WTC11 (cell line): Measurements from ENCODE around the gene TRIM44. TPM values are rescaled to one million over a fixed set of nuclear protein-coding genes. Genes with fewer than 3 reads are reported as not detected.

Source experiments
- ATAC-seq: fragments of 200-7000 bp; cut with Tn5 transposase; 2 replicates; pipeline ENCODE4 v1.10.0; 2021; ENCODE audit warnings: mild to moderate bottlenecking, moderate library complexity
- CTCF ChIA-PET: fragments of 300-600 bp; sonication (Branson Sonifier 250); formaldehyde crosslinking; loops from one replicate; lab custom pipeline; 2021; ENCODE audit warnings: antibody characterized with exemption; lab: Charles Lee
- POLR2A ChIA-PET: fragments of 350-600 bp; sonication (Branson Sonifier 250); formaldehyde crosslinking; loops from one replicate; lab custom pipeline; 2021; ENCODE audit warnings: antibody characterized with exemption; lab: Charles Lee
- DNase-seq: peaks from one replicate; pipeline ENCODE4 v3.0.0; 2021; ENCODE audit warnings: low spot score
- H3K27ac Mint-ChIP-seq: 2 replicates; pipeline ENCODE4 v1.8.0; 2021; ENCODE audit warnings: mixed read lengths
- H3K27me3 Mint-ChIP-seq: 2 replicates; pipeline ENCODE4 v1.8.0; 2021; ENCODE audit warnings: low read depth, mild to moderate bottlenecking, moderate library complexity, mixed read lengths
- H3K36me3 Mint-ChIP-seq: 2 replicates; pipeline ENCODE4 v1.8.0; 2021; ENCODE audit warnings: mixed read lengths
- H3K4me1 Mint-ChIP-seq: 2 replicates; pipeline ENCODE4 v1.8.0; 2022; ENCODE audit warnings: mixed read lengths
- H3K4me3 Mint-ChIP-seq: 2 replicates; pipeline ENCODE4 v1.8.0; 2021; ENCODE audit warnings: mild to moderate bottlenecking, moderate library complexity, mixed read lengths
- H3K9me3 Mint-ChIP-seq: 2 replicates; pipeline ENCODE4 v1.8.0; 2021; ENCODE audit warnings: mixed read lengths
- ARID4B ChIP-seq: sonication (generic); formaldehyde crosslinking; IDR thresholded peaks from 2 replicates; pipeline ENCODE4 v1.8.0; 2023; ENCODE audit warnings: missing genetic modification reagents, mild to moderate bottlenecking, borderline replicate concordance
- ATF1 ChIP-seq: sonication (generic); formaldehyde crosslinking; IDR thresholded peaks from 2 replicates; pipeline ENCODE4 v1.8.1; 2023; ENCODE audit warnings: mild to moderate bottlenecking, moderate library complexity, missing genetic modification reagents
- CREB1 ChIP-seq: sonication (generic); formaldehyde crosslinking; IDR thresholded peaks from 2 replicates; pipeline ENCODE4 v1.8.0; 2023; ENCODE audit warnings: mild to moderate bottlenecking, missing genetic modification reagents
- E2F1 ChIP-seq: sonication (generic); formaldehyde crosslinking; IDR thresholded peaks from 2 replicates; pipeline ENCODE4 v1.8.0; 2022; ENCODE audit warnings: mild to moderate bottlenecking, missing genetic modification reagents
- EMX1 ChIP-seq: fragments of 250-450 bp; sonication (Bioruptor Pico); IDR thresholded peaks from 2 replicates; pipeline ENCODE4 v1.8.0; 2021; ENCODE audit warnings: mild to moderate bottlenecking
- ERG ChIP-seq: fragments of 250-450 bp; sonication (Bioruptor Pico); IDR thresholded peaks from 2 replicates; pipeline ENCODE4 v1.8.0; 2021; ENCODE audit warnings: mild to moderate bottlenecking
- GRHL2 ChIP-seq: fragments of 250-450 bp; sonication (Bioruptor Pico); IDR thresholded peaks from 2 replicates; pipeline ENCODE4 v1.8.0; 2022; ENCODE audit warnings: mild to moderate bottlenecking, moderate library complexity; ENCODE audit not compliant: insufficient replicate concordance, severe bottlenecking
- IRF1 ChIP-seq: sonication (generic); formaldehyde crosslinking; IDR thresholded peaks from 2 replicates; pipeline ENCODE4 v1.8.0; 2023; ENCODE audit warnings: missing genetic modification reagents
- JUN ChIP-seq: sonication (generic); formaldehyde crosslinking; IDR thresholded peaks from 2 replicates; pipeline ENCODE4 v1.8.0; 2023; ENCODE audit warnings: mild to moderate bottlenecking, missing genetic modification reagents
- MLX ChIP-seq: sonication (generic); formaldehyde crosslinking; IDR thresholded peaks from 2 replicates; pipeline ENCODE4 v1.8.1; 2023; ENCODE audit warnings: mild to moderate bottlenecking, missing genetic modification reagents, moderate library complexity
- NFATC4 ChIP-seq: fragments of 250-450 bp; sonication (Bioruptor Pico); IDR thresholded peaks from 2 replicates; pipeline ENCODE4 v1.9.0; 2021; ENCODE audit warnings: mild to moderate bottlenecking
- PRRX2 ChIP-seq: fragments of 250-450 bp; sonication (Bioruptor Pico); IDR thresholded peaks from 2 replicates; pipeline ENCODE4 v1.8.0; 2021; ENCODE audit warnings: mild to moderate bottlenecking
- SMAD3 ChIP-seq: sonication (generic); formaldehyde crosslinking; IDR thresholded peaks from 2 replicates; pipeline ENCODE4 v1.8.0; 2022; ENCODE audit warnings: missing genetic modification reagents, mild to moderate bottlenecking, borderline replicate concordance
- SOX15 ChIP-seq: fragments of 250-450 bp; sonication (Bioruptor Pico); IDR thresholded peaks from 2 replicates; pipeline ENCODE4 v1.9.0; 2021; ENCODE audit warnings: mild to moderate bottlenecking
- STAT6 ChIP-seq: sonication (generic); formaldehyde crosslinking; conservative IDR thresholded peaks from 2 replicates; pipeline ENCODE4 v1.8.1; 2023; ENCODE audit warnings: mild to moderate bottlenecking, low read depth, missing genetic modification reagents, moderate library complexity
- TEAD1 ChIP-seq: sonication (generic); formaldehyde crosslinking; IDR thresholded peaks from 2 replicates; pipeline ENCODE4 v1.8.0; 2022; ENCODE audit warnings: mild to moderate bottlenecking, missing genetic modification reagents
- ZNF219 ChIP-seq: sonication (generic); formaldehyde crosslinking; IDR thresholded peaks from 2 replicates; pipeline ENCODE4 v1.8.0; 2023; ENCODE audit warnings: missing genetic modification reagents, mild to moderate bottlenecking, borderline replicate concordance
- ZNF317 ChIP-seq: sonication (generic); formaldehyde crosslinking; IDR thresholded peaks from 2 replicates; pipeline ENCODE4 v1.8.1; 2023; ENCODE audit warnings: low read depth, mild to moderate bottlenecking, moderate library complexity, missing genetic modification reagents, borderline replicate concordance
- total RNA-seq: library from RNA; stranded (reverse); gene quantifications from 3 replicates; pipeline ENCODE4 v1.2.3, GENCODE V29; 2021

The TRIM44 gene
- total RNA-seq, 1 experiment from 2014 or later: 27.4 TPM

- Mint-ChIP-seq H3K4me3 (no peak overlapping the region), H3K4me1 (0 out of 2 replicates have a peak, but pooled peaks cover 3% of the 10 kb centered on the region), H3K27ac (no peak overlapping the region), H3K36me3 (no peaks in the 10 kb centered on the region), H3K9me3 (no peaks in the 10 kb centered on the region), H3K27me3 (no peaks in the 10 kb centered on the region; the same call in 1 of the 2 replicates)
- ChIA-PET CTCF (interaction anchor here (0.7 kb wide), 1 partner anchor 27 kb away, joined by 5 read pairs; no protein-coding TSS in a partner anchor), POLR2A (no interaction called here)
- no peak for TF ChIP-seq JUN (CRISPR knock-in tag)
- no peak for TF ChIP-seq CREB1 (CRISPR knock-in tag)
- TF ChIP-seq EMX1: no peak
- no peak for TF ChIP-seq MLX (CRISPR knock-in tag)
- no peak for TF ChIP-seq E2F1 (CRISPR knock-in tag)
- TF ChIP-seq ZNF317: no peak
- no peak for TF ChIP-seq ARID4B (CRISPR knock-in tag)
- no peak for TF ChIP-seq STAT6 (CRISPR knock-in tag)
- TF ChIP-seq PRRX2: no peak
- TF ChIP-seq SOX15 (CRISPR knock-in tag): no peak
- no peak for TF ChIP-seq SMAD3 (CRISPR knock-in tag)
- TF ChIP-seq IRF1: no peak
- ATAC-seq (no peak), DNase-seq (no peak)
Observed at GRCh38 chr11:35848616-35849015, 186.0 kb downstream of the TRIM44 start.

GRCh38 chr11:35850191-35850590 lies 187.6 kb downstream of the TRIM44 start:
- H3K4me1 Mint-ChIP-seq: peaks cover 10% of the 10 kb centered on the region; the same call in 1 of the 2 replicates
- no peak for DNase-seq
- no peaks in the 10 kb centered on the region; the same call in 1 of the 2 replicates for H3K27me3 Mint-ChIP-seq
- H3K27ac Mint-ChIP-seq: no peak overlapping the region
- no peaks in the 10 kb centered on the region for H3K9me3 Mint-ChIP-seq
- CTCF ChIA-PET: interaction anchor here (0.8 to 3.1 kb wide), 4 partner anchors 25 to 219 kb away, joined by 3 to 25 read pairs (median 4); no protein-coding TSS in a partner anchor
- POLR2A ChIA-PET: no interaction called here
- H3K4me3 Mint-ChIP-seq: no peak overlapping the region
- H3K36me3 Mint-ChIP-seq: no peaks in the 10 kb centered on the region
- ATAC-seq: no peak
- TF ChIP-seq ZNF219 (CRISPR knock-in tag) (no peak), ARID4B (CRISPR knock-in tag) (no peak), NFATC4 (CRISPR knock-in tag) (no peak), IRF1 (no peak), ERG (CRISPR knock-in tag) (no peak), GRHL2 (CRISPR knock-in tag) (no peak), TEAD1 (CRISPR knock-in tag) (no peak), ATF1 (CRISPR knock-in tag) (no peak)
